ENCODE results near the gene EML6. TPM values are rescaled to one million over a fixed set of nuclear protein-coding genes. Genes with fewer than 3 reads are reported as not detected.

Gene EML6
- total and polyA plus RNA-seq, 4 donors: 0.94 to 5.1 (median 2.0) TPM

DNA sequence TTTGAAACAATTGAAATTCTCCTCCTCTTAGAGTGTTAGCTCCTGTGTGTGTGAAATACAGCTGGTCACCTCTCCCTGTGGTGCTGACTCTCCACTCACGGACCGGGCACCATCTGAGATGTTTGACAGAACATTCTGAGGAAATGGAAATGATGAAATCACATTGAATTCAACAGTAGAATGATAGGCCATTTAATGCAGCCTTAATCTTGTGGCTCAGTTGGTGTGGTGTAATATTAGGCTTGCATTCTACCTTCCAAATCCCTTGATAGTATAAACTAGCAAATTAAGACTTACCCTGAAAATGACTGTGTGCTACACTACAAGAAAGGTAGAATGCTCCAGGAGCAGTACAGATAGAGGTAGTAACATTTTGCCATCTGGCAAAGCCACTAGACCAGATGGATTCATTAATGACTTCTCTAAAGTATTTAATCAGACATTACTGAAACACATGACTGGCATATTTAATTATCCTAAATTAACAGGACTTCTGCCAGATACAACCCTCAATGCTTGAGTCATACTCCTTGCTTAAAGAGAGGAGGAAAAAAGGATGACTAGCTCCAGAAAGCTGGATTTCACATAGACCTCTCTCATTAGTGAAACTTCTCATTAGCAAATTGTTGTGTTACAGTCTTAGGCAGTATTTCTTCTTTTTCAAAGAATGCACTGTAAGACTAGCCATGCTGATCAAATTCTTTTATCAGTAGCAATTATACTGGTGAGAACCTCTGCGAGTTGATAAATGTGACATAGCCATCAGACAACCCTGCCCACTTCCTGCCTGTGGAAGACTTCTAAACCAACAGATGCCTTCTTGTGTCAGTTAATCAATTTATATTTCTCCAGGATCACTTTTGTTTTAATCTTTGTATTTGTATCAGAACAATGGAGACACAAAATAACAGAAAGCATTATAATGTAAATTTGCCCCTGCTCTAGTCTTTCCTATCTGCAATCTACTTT, 80.6 kb downstream of the EML6 start:
- Histone ChIP-seq H3K9ac (ENCODE audit: insufficient read depth in 1 of 2, low read length in 2 of 2) (no peak overlapping the region), H3K27ac (ENCODE audit: low read depth in 1 of 2, low read length in 1 of 2) (no peak overlapping the region), H3K4me1 (ENCODE audit: control insufficient read depth in 5 of 5, insufficient read depth in 5 of 5, low read length in 5 of 5) (no peaks in the 10 kb centered on the region), H3K36me3 (ENCODE audit: control insufficient read depth in 4 of 4, insufficient read depth in 4 of 4, low read length in 4 of 4) (no peaks in the 10 kb centered on the region), H3K27me3 (ENCODE audit: control insufficient read depth in 3 of 3, insufficient read depth in 3 of 3, low read length in 2 of 3) (no peaks in the 10 kb centered on the region), H3K9me3 (ENCODE audit: control insufficient read depth in 4 of 4, insufficient read depth in 3 of 4, low read length in 3 of 4) (peaks cover 0 to 3% (median 0%) of the 10 kb centered on the region in 4 donors), H3K4me3 (no peak overlapping the region)
- WGBS, 2 donors: 51 to 63% methylated on average over 3 of the region's 3 CpGs
- no peak for ATAC-seq (ENCODE audit: insufficient read depth, low FRiP score)
- TF ChIP-seq, protein P1, sequence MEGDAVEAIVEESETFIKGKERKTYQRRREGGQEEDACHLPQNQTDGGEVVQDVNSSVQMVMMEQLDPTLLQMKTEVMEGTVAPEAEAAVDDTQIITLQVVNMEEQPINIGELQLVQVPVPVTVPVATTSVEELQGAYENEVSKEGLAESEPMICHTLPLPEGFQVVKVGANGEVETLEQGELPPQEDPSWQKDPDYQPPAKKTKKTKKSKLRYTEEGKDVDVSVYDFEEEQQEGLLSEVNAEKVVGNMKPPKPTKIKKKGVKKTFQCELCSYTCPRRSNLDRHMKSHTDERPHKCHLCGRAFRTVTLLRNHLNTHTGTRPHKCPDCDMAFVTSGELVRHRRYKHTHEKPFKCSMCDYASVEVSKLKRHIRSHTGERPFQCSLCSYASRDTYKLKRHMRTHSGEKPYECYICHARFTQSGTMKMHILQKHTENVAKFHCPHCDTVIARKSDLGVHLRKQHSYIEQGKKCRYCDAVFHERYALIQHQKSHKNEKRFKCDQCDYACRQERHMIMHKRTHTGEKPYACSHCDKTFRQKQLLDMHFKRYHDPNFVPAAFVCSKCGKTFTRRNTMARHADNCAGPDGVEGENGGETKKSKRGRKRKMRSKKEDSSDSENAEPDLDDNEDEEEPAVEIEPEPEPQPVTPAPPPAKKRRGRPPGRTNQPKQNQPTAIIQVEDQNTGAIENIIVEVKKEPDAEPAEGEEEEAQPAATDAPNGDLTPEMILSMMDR (IDR thresholded peaks at IDR 0.05; ENCODE audit: control extremely low read depth, extremely low read depth): no peak
- no peak for DNase-seq

DNA sequence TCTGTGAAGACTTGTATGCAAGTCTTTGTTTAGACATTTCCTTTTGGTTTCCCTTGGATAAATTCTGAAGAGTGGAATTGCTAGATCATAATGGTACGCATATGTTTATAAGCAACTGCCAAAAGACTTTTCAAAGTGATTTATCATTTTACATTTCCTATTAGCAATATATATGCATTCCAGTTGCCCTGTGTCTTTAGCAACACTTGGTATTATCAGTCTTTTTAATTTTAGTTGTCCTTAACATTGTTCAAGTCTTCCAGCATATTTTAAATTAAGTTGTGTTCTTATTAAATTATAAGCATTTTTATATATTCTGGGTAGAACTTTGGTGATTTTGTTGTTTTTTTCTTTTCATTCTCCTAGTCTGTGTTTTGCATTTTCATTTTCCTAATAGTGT, 81.8 kb downstream of the EML6 start:
- H3K4me1 ChIP-seq (ENCODE audit: control insufficient read depth in 5 of 5, insufficient read depth in 5 of 5, low read length in 5 of 5): no peaks in the 10 kb centered on the region
- H3K4me3 ChIP-seq: no peak overlapping the region
- DNase-seq (no peak), ATAC-seq (ENCODE audit: insufficient read depth, low FRiP score) (no peak)
- no peaks in the 10 kb centered on the region for H3K27me3 ChIP-seq (ENCODE audit: control insufficient read depth in 3 of 3, insufficient read depth in 3 of 3, low read length in 2 of 3)
- TF ChIP-seq, protein P1 (IDR thresholded peaks at IDR 0.05; ENCODE audit: control extremely low read depth, extremely low read depth): no peak
- peaks cover 0 to 3% (median 0%) of the 10 kb centered on the region in 4 donors for H3K9me3 ChIP-seq (ENCODE audit: control insufficient read depth in 4 of 4, insufficient read depth in 3 of 4, low read length in 3 of 4)
- no peak overlapping the region for H3K9ac ChIP-seq (ENCODE audit: insufficient read depth in 1 of 2, low read length in 2 of 2)
- WGBS, 2 donors: 60 to 74% methylated on average over 1 of the region's 1 CpG
- no peaks in the 10 kb centered on the region for H3K36me3 ChIP-seq (ENCODE audit: control insufficient read depth in 4 of 4, insufficient read depth in 4 of 4, low read length in 4 of 4)
- no peak overlapping the region for H3K27ac ChIP-seq (ENCODE audit: low read depth in 1 of 2, low read length in 1 of 2)

DNA sequence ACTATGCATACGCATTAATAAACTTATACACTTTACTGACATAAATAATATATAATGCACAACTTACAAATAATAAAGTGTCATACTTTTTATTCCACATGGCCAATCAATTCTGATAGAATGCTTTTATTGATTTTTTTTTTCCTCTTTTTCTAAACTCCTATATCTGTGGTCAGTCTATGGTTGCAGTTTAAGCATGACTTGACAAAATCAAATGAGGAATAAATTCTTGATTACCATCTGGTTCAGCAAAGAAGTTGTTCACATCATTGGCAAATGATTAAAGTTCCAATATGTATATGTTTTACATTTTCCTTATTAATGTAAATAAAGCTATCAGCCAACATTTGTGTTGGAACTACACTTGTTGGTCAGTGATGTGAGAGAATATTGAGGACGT, 83.5 kb downstream of the EML6 start:
- H3K27ac ChIP-seq (ENCODE audit: low read depth in 1 of 2, low read length in 1 of 2): no peak overlapping the region
- no peak overlapping the region for H3K4me3 ChIP-seq
- peaks cover 0 to 5% (median 0%) of the 10 kb centered on the region in 3 donors for H3K27me3 ChIP-seq (ENCODE audit: control insufficient read depth in 3 of 3, insufficient read depth in 3 of 3, low read length in 2 of 3)
- TF ChIP-seq, protein P1 (IDR thresholded peaks at IDR 0.05; ENCODE audit: control extremely low read depth, extremely low read depth): no peak
- 85 to 93% methylated on average over 2 of the region's 2 CpGs for WGBS, 2 donors
- H3K36me3 ChIP-seq (ENCODE audit: control insufficient read depth in 4 of 4, insufficient read depth in 4 of 4, low read length in 4 of 4): no peaks in the 10 kb centered on the region
- H3K9ac ChIP-seq (ENCODE audit: insufficient read depth in 1 of 2, low read length in 2 of 2): no peak overlapping the region
- H3K9me3 ChIP-seq (ENCODE audit: control insufficient read depth in 4 of 4, insufficient read depth in 3 of 4, low read length in 3 of 4): peaks cover 0 to 3% (median 0%) of the 10 kb centered on the region in 4 donors
- H3K4me1 ChIP-seq (ENCODE audit: control insufficient read depth in 5 of 5, insufficient read depth in 5 of 5, low read length in 5 of 5): peaks cover 0 to 1% (median 0%) of the 10 kb centered on the region in 5 donors
- DNase-seq (no peak), ATAC-seq (ENCODE audit: insufficient read depth, low FRiP score) (no peak)
